Kidney epithelial cell (primary cell): ENCODE results near the gene PCDHB2. TPM values are rescaled to one million over a fixed set of nuclear protein-coding genes. Genes with fewer than 3 reads are reported as not detected.
"Not testable (repeated sequence)": the region's sequence is repeated elsewhere in the genome, so short reads cannot be mapped to it uniquely, and the experiment has no call there.

Experiments used
- DNase-seq: peaks from one replicate; pipeline ENCODE4 v3.0.0-alpha.2; 2010; ENCODE audit warnings: low read depth
- H3K27me3 ChIP-seq: 2 replicates; pipeline ENCODE4 v1.6.0; 2011; ENCODE audit warnings: low read length; ENCODE audit not compliant: control insufficient read depth, insufficient read depth
- H3K36me3 ChIP-seq: 2 replicates; pipeline ENCODE4 v1.5.1; 2011; ENCODE audit warnings: low read length; ENCODE audit not compliant: control insufficient read depth, insufficient read depth
- H3K4me3 ChIP-seq: 2 replicates; pipeline ENCODE4 v1.5.1; 2011; ENCODE audit warnings: low read depth, mild to moderate bottlenecking, control low read depth, low read length
- CTCF ChIP-seq: IDR thresholded peaks from 2 replicates; pipeline ENCODE4 v1.5.1; 2011; ENCODE audit warnings: mild to moderate bottlenecking, moderate library complexity, low read length, control low read depth, inconsistent platforms; ENCODE audit not compliant: insufficient read depth, poor library complexity, severe bottlenecking
- total RNA-seq: library from RNA; depleted of rRNA; stranded (reverse); fragments of >200 nt; gene quantifications from 2 replicates; pipeline ENCODE4 v1.2.3, GENCODE V29; 2015

The PCDHB2 gene
- total RNA-seq, 1 donor from 2014 or later = 5.7 TPM

GRCh38 chr5:141105350-141105749 lies 10.9 kb downstream of the PCDHB2 start:
- Histone ChIP-seq H3K27me3 (no peaks in the 10 kb centered on the region), H3K36me3 (no peaks in the 10 kb centered on the region), H3K4me3 (no peak overlapping the region)
- DNase-seq = no peak
- TF ChIP-seq CTCF = no peak

GRCh38 chr5:141119250-141119649 lies 24.8 kb downstream of the PCDHB2 start:
- no peak for DNase-seq
- Histone ChIP-seq H3K36me3 (no peaks in the 10 kb centered on the region), H3K27me3 (no peaks in the 10 kb centered on the region), H3K4me3 (no peak overlapping the region)
- no peak for TF ChIP-seq CTCF

GRCh38 chr5:141121563-141121962 lies 27.1 kb downstream of the PCDHB2 start, which contains the start of gene PCDHB4:
TSS of gene PCDHB4 (plus strand) at chr5:141121818. CDS start at chr5:141121999, 181 bp downstream.
- H3K36me3 ChIP-seq = no peaks in the 10 kb centered on the region
- no peak for DNase-seq
- H3K4me3 ChIP-seq = no peak within 1 kb of the TSS
- TF ChIP-seq CTCF = no peak
- H3K27me3 ChIP-seq = no peaks in the 10 kb centered on the region

- DNase-seq = no peak
- H3K27me3 ChIP-seq = no peaks in the 10 kb centered on the region
- TF ChIP-seq CTCF = no peak
- no peak overlapping the region for H3K4me3 ChIP-seq
- no peaks in the 10 kb centered on the region for H3K36me3 ChIP-seq
Measured at GRCh38 chr5:141121985-141122384, 27.6 kb downstream of the PCDHB2 start.

GRCh38 chr5:141123396-141124135 lies 29.2 kb downstream of the PCDHB2 start:
- not testable (repeated sequence) for DNase-seq, H3K36me3 ChIP-seq, H3K27me3 ChIP-seq, H3K4me3 ChIP-seq

- H3K36me3 ChIP-seq = no peaks in the 10 kb centered on the region
- TF ChIP-seq CTCF = no peak
- no peak overlapping the region for H3K4me3 ChIP-seq
- DNase-seq = no peak
- no peaks in the 10 kb centered on the region for H3K27me3 ChIP-seq
Measured at GRCh38 chr5:141127305-141127704, 32.9 kb downstream of the PCDHB2 start.
